GM21381 (cell line): Measurements from ENCODE around the gene ENGASE.

ENCODE experiments used
- ATAC-seq: cut with Tn5 transposase; IDR thresholded peaks from one replicate; pipeline ENCODE4 v1.9.1; 2021; ENCODE audit warnings: mild to moderate bottlenecking, moderate library complexity; ENCODE audit not compliant: unreplicated experiment

The ENGASE gene

GRCh38 chr17:79113699-79114457, 39.3 kb downstream of the ENGASE start:
- ATAC-seq = no peak

- ATAC-seq = no peak
Measured at GRCh38 chr17:79114458-79115301, 40.1 kb downstream of the ENGASE start.

- ATAC-seq = no peak
Measured at GRCh38 chr17:79115487-79115886, 40.9 kb downstream of the ENGASE start.

DNA sequence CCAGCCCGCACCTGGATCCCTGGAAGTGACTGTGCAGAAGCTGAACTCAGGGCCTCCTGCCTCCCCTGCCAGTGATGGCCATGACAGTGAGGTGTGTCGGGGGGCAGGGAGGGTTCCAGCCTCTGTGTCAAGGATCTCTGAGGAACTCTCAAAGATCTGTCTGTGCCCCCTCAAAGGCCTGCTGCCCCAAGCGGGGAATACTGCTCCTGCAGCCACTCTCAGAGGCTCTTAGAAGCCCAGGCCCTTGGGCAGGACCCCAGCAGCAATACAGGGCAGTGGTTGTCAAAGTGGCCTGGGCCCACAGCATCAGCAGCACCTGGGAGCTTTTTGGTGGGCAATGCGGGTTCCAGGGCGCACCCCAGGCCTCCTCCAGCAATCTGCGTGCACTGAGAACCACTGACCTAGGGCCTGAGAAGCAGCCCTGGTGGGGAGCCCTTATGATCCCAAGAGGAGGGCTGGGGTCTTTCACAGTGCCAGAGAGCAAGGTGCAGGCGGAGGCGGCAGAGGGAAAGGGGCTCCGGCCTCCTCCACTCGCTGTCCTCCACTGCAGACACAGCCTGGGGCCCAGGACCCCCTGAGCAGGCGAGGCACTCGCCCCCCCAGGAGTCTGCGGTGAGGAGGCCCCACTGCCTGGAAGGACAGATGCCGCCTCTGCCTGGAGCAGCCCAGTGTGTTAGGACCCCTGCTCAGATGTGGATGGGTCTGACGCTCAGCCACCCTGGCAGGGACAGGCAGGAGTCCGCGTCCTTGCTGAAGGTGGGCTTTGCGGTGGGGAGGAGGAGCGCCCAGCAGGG, 42.1 kb downstream of the ENGASE start:
- ATAC-seq = no peak

DNA sequence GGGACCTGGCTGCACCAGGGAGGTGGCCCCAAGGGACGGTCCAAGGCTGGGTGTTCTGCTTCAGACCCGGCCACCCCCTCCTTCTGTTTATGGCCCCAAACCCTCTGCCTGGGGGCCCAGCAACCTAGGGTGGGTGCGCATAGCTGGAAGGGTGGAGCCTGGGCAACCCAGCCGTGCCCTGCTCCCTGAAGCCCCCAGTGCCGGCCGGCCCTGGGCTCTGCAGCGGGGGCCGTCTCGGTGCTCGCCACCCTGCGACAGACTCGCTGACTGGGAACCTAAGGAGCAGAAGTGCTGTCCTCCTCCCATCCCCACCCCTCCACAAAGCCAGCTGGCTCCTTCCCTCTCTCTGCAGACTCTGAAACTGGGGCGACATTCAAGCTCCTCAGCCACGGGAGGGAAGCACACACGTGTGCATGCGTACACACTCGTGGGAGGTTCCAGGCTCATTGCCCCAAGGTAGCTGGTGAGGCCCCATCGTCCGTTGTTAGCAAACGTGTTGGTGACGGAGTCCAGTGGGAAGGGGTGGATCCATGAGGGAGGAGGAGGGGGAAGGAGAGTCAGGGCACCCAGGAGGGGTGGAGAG, 43.4 kb downstream of the ENGASE start:
- ATAC-seq = no peak

DNA sequence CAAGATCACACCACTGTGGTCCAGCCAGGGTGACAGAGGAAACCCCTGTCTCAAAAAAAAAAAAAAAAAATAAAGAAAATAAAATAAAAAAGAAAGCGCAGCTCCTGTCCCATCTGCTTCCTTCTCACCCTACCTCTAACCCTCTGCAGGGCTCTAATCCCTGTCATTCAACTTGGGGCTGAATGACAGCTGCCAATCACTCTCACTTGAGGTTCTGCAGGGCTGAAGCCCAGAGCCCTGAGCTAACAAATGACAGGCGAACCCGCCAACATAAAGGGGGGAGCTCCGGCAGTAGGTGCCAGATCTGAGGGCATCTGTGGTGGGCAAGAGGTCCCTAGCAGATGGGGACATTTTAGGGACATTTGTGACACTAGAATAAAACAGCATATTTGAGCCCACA, 44.3 kb downstream of the ENGASE start:
- no peak for ATAC-seq

DNA sequence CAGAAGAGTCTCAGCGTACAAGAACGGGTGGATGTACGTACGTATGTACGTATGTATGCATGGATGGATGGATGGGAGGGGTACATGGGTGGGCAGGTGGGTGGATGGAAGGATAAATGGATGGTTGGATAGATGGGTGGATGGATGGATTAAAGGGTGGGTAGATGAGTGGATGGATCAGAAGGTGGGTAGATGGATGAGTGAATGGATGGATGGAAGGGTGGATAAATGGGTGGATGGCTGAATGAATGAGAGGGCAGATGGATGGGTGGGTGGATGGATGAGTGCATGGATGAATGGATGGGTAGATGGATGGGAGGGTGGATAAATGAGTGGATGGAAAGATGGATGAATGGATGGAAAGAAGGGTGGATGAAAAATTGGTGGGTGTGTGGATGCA, 45.6 kb downstream of the ENGASE start:
- ATAC-seq = no peak

DNA sequence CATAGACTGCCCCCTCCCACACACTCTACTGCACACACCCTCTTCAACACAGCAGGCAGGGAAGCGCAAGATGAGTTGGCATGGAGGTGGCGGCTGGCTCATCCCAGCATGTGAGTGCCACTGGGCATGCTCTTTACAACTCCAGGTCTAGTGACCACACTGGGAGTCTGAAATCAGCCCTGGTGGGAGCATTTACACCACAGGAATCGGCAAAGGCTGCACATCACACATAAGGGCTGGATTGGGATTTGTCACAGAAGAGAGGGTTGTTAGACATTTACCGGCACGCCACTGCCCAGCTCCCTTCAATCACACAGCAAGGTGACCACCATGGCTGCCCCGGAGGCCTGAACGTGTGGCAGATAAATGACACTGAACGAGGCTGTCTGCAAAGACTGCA, 49.4 kb downstream of the ENGASE start:
- ATAC-seq = no peak

DNA sequence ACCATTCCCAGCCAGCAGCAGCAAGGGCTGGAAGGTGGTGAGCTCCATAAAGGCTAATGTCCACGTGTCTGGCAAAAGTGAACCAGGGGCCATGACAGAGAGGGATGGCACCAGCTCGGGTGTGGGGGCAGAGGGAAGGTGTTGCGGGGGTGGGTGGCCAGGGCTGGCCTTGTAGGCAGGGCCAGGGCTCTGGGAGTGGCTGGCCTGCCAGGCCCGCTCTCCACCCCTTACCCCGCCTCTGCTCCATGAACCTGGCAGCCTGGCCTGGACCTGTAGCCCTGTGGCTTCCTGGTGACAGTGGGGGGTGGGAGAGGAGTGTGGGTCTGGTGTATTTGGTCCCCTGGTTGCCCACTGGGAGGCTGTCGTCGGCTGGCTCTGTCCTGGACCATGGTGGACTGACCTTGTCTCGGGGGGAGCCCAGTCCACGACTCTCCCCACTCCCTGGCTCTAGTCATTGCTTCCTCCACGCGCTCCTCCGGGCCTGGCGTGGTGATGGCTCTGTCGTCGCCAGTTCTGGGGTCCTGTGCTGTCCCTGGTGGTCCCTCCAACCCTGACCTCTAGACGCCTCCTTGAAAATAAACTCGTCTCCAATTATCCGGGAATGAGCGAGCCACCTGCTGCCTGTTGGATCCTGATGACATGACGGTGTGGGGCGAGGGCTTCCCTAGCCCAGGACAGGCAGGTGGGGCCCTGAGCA, 50.0 kb downstream of the ENGASE start:
- no peak for ATAC-seq

- ATAC-seq = no peak
Measured at GRCh38 chr17:79125503-79125902, 50.9 kb downstream of the ENGASE start.

DNA sequence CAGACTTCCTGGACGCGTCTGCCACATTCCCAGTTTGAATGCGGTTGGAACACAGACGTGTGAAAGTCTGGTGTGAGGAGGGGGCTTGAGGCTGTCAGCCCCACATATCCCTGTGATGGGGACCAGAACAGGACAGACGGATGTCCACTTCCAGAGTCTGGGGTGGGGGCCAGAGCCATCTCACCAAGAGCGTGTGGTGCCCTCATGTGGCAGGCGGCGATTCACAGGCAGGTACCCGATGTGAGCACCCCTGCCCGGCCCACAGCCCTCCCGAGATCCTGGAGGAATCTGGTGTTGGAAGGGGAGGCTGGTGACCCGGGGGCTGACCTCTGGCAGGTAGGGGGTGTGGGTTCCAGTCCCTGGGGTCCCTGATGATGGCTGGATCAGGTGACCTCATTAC, 51.5 kb downstream of the ENGASE start:
- no peak for ATAC-seq

DNA sequence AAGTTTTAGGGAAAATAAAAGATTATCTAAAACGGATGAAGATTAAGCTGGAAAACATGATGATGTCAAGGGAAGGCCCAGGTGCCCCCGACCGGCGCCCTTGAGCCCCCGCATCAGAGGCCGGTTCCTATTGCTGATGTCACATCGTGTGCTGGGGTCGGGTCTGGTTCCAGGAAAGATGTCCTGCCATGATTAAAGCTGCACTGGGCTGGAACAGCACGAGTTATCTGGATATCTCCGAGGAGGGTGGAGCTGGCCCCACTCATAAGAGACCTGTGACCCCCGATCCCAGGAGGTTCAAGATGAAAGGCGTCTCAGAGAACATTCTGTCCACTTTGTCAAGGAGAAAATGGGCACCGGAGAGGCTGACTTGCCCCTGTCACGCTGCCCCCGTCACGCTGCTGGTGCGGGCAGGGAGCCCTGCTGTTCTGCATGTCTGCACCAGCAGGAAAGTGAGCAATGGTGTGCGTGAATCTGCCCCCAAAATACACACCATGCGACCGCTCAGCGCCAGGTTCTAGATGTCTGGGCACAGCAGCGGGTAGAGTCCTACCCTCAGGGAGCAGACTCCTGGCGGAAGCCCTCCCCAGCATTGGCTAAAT, 53.0 kb downstream of the ENGASE start:
- ATAC-seq = no peak

GRCh38 chr17:79129523-79129922, 54.9 kb downstream of the ENGASE start:
- no peak for ATAC-seq

DNA sequence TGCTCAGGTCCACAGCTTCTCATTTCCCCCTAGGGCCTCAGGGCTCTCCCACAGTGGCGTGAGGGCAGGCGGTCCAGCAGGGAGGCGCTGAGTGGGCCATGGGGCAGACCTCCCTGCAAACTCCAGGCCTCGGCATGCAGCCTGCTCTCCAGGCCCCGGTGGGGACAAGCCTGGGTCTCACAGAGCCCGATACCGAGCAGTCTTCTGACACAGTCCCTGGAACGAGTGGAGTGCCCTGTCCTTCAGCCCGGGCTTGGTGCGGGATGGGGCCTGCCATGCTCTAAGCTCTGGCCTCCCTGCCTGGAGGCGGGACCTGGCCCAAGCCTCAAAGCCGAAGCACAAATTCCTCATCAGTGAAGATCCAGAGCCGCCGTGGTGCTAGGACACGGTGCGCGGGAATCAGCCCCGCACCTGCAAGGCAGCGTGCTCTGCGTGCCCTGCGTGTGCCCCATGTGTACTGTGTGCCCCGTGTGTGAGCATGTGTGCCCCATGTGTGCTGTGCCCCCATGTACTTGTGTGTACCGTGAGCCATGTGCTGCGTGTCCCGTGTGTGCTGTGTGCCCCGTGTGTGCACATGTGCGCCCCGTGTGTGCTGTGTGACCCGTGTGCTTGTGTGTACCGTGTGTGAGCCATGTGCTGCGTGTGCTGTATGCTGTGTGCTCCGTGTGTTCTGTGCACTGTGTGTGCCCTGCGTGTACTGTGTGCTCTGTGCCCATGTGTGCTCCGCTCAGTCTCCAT, 56.1 kb downstream of the ENGASE start:
- ATAC-seq = no peak

DNA sequence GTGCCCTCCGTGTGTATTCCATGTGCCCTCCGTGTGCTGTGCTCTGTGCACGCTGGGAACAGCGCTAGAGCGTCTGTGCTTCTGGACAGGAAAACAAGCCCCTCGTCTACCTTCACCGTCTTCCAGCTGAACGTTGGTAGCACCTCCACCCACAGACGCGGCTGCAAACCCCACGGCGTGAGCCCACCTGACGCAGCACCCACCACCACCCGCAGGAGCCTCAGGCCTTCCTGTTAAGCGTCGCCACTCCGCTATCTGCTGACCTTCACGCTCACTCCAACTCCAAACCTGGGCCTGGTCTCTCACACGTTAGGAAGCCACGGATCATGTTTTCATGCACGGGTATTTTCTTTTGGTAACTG, 56.6 kb downstream of the ENGASE start:
- ATAC-seq = no peak

DNA sequence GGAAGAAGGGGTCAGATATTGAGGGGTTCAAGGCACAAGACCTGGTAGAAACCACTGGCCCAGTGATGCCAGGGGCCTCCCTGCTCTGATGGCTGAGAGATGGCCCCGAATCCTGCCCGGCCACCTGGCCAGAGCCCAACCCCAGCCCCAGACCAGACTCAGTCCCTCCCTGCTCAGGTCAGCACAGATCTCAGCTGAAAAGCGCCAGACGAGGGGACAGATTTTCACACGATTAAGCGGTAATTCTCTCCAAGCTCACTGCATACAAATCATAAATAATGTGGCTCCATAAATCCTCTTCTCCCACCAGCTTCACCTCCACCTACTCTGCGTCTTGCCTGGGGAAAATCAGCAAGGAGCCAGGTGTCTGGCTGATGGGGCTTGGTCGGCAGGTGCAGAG, 57.1 kb downstream of the ENGASE start:
- no peak for ATAC-seq

GRCh38 chr17:79132271-79133064, 57.8 kb downstream of the ENGASE start:
- ATAC-seq = no peak

DNA sequence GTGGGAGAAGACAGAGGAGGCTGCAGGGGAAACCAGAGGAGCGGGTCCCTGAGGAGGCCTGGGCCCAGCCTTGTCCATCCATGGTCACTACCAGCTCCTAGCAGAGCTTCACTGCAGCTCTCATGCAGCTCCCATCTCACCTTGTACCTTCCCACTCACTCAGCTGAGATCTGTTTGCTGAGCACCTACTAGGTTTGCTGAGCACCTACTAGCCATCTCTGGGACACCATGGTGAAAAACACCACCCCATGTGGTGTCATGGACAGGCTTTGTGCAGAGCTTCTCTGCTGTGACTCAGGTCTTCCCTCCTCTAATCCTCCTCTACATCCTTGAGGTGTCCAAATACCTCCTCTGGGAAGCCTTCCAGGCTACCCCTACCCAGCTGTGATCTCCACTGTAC, 58.6 kb downstream of the ENGASE start:
- ATAC-seq = no peak

DNA sequence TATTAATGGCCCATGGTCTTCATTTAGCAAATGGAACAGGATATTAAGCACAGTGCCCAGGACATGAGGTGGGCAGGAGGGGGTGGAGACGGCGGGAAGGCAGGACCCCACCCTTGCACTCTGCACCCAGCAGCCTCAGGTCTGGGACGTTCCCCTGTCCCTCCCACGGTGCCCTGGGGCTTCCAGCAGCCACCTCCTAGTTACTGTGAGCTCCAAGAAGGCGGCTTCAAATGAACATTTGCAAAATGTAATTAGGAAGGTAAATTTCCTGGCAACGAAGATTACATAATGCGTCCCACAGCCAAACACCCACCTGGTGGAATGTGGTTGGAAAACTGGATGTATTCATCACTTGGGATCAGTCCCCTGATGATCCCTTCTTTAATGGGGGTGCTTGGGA, 59.4 kb downstream of the ENGASE start:
- no peak for ATAC-seq
